Mucosa of stomach (tissue), 1 donor: ENCODE data around the gene KNDC1.
"Not testable (repeated sequence)": the region's sequence is repeated elsewhere in the genome, so short reads cannot be mapped to it uniquely, and the experiment has no call there.

Experiments used
- H3K27me3 ChIP-seq: one replicate; pipeline ENCODE4 v1.7.0; 2013; ENCODE audit warnings: mild to moderate bottlenecking, low read length; ENCODE audit not compliant: control insufficient read depth, insufficient read depth
- H3K36me3 ChIP-seq: one replicate; pipeline ENCODE4 v1.7.0; 2013; ENCODE audit warnings: low read length; ENCODE audit not compliant: control insufficient read depth, insufficient read depth
- H3K4me1 ChIP-seq: one replicate; pipeline ENCODE4 v1.7.0; 2013; ENCODE audit warnings: mild to moderate bottlenecking, low read length; ENCODE audit not compliant: control insufficient read depth, insufficient read depth
- H3K4me3 ChIP-seq: one replicate; pipeline ENCODE4 v1.7.0; 2013; ENCODE audit warnings: low read length
- H3K9ac ChIP-seq: one replicate; pipeline ENCODE4 v1.7.0; 2013; ENCODE audit warnings: mild to moderate bottlenecking, low read length, moderate library complexity
- H3K9me3 ChIP-seq: one replicate; pipeline ENCODE4 v1.7.0; 2013; ENCODE audit warnings: mild to moderate bottlenecking, low read length, moderate library complexity; ENCODE audit not compliant: control insufficient read depth
- donor health status: Pancreatic carcinoma.

The KNDC1 gene

DNA sequence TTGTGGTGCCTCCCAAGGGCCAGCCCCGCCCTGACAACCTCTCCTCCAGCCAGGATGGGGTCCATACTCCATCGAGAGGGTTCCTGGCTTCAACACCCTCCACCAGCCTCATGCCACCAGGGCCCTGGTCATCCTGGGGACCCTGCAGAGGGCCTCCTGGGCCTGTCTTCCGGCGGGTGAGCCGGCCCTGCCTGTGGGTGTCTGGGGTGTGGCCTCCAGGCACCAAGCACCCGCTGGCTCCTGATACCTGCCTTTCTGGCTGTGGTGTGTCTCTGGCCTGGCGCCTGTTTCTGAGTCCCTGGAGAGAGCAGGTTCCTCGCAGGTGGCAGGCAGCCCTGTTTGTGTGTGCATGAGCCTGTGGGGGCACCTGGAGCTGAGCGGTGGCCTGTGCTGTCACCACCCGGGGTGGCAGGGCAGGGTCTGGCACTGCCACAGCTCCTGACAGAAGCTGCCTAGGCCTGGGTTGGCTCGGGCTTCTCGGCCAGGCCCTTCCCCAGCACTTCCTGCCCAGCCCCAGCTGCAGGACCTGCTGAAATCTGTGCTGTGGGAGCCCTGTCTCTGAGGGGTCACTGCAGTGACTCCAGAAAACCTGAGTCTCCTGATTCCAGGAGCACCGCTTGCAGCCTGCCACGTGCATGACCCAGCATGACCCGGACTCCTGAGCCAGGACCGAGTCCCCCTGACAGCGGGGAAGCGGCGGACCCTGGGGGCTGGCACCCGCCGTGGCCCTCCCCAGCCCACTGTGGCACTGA, 98.2 kb downstream of the KNDC1 start:
- Histone ChIP-seq H3K27me3 (no peaks in the 10 kb centered on the region), H3K9me3 (no peaks in the 10 kb centered on the region), H3K4me1 (peaks cover 54% of the 10 kb centered on the region), H3K4me3 (no peak overlapping the region), H3K36me3 (no peaks in the 10 kb centered on the region), H3K9ac (peak overlapping the region; percentile 59)

DNA sequence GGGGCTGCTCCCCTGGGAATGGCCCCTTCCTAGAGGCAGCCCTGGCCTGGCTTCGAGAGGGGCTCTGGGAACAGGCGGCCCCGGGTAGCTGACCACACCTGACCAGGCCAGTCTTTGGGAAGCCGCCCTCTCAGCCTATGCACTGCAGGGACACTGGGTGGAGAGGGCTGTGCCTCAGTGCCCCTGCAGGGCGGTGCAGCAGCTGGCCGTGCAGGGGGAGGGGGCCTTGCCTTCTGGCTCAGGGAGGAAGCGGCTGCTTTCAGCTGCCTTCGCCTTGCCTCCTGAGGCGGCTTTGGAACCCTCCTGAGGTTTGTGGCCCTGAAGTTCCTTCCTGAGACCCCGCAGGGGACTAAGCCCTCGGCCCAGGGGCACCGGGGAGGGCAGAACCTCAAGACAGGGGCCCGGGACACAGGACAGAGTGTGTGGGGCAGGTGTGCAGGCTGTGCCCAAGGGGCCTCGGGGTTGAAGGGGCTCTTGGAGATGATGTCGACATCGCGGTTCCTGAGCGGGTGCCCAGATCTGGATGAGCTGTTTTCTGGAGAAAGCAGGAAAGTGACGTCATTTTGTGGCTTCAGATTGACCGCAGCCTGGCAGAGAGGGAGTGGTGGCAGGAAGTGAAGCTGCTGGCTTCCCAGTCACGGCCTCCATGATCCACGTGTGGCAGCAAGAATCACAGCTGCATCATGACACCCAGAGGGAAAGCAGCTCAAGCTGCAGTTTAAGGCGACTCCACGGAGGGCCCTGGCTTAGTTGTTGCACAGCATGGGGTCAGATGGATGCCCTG, 99.0 kb downstream of the KNDC1 start:
- no peaks in the 10 kb centered on the region for H3K27me3 ChIP-seq
- H3K9ac ChIP-seq = peak overlapping the region; percentile 59
- H3K9me3 ChIP-seq = no peaks in the 10 kb centered on the region
- peaks cover 61% of the 10 kb centered on the region for H3K4me1 ChIP-seq
- H3K36me3 ChIP-seq = no peaks in the 10 kb centered on the region
- H3K4me3 ChIP-seq = no peak overlapping the region

DNA sequence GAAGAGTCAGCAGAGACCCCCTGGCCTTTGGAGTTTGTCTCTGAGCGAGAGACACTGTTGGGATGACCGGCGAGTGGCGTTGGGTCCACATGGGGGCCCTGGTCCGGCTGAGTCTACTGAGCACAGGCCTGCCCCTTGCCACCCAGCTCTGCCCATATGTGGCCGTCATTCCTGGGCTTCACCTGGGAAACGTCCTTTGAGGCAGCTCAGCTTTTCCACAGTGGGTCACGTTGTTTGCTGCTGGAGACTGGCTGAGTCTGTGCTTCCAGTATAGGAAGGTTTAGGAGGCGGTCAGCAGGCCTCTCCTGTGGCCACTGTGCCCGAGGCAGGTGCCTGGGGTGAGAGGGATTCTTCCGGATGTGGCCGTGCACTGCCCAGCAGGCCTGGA, 99.6 kb downstream of the KNDC1 start:
- Histone ChIP-seq H3K36me3 (no peaks in the 10 kb centered on the region), H3K27me3 (no peaks in the 10 kb centered on the region), H3K4me3 (no peak overlapping the region), H3K9ac (no peak overlapping the region), H3K9me3 (no peaks in the 10 kb centered on the region), H3K4me1 (peaks cover 67% of the 10 kb centered on the region)

DNA sequence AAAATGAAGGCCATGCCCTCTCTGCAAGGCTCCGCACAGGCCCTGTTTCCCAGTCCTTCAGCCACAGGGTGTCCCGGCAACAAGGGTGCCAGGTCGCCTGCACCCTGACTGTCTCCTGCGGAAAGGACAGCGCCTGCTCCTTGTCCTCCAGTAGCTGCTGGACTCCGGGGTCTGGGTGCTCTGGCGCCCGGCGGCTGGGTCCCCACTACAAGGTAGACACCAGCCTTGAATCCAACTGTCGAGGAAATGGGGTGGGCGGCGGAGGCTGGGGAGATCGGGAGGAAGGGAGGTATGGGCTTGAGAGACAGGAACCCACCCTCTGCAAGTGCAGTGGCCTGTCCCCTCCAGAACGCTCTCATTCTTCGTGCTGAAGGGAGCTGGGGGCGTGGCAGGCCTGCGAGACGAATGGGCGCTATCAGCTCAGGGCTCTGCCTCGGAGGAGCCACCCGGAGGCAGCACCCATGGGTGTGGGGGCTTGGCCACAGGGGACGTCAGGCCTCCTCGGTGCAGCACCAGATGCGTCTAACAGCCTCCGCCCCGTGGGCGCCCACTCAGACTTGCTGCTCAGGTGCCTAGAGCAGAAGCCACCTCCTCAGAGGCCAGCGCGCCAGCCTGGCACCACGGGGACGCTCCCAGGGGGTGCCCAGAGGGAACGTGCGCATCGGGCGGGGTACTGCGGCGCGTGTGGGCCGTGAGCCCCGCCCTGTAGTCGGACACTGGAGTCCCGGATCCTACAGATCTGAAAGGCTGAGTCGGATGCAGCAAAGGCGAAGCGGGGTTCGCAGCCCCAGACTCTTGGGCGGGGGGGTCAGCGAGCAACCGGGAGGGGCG, 101.1 kb downstream of the KNDC1 start:
- no peaks in the 10 kb centered on the region for H3K9me3 ChIP-seq
- peak overlapping the region; percentile 31 for H3K4me3 ChIP-seq
- H3K9ac ChIP-seq = peak overlapping the region; percentile 77
- H3K4me1 ChIP-seq = peaks cover 69% of the 10 kb centered on the region
- no peaks in the 10 kb centered on the region for H3K27me3 ChIP-seq
- H3K36me3 ChIP-seq = no peaks in the 10 kb centered on the region

DNA sequence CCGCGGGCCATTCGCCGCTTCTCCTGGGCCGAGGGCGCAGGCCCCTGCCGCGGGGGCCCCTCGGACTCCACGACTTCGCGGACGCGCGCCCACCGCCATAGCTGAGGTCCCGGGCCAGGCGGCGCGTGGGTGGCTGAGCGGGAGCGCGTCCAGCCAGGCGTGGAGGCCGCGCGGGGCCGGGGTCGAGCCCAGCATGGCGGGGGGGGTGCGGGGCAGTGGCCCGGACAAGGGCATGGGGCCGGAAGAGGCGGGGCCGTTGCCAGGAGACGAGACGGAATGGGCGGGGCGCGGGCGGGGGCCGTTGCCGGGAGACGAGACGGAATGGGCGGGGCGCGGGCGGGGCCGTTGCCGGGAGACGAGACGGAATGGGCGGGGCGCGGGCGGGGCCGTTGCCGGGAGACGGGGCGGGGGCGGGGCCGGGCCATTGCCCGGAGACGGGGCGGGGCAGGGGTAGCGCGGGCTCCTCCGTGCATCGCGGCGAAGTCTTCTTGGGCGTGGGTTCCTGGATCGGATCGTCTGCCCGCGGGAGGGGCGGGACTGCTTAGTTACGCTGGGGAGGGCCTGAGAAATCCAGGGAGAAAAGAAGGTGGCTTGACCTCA, 101.8 kb downstream of the KNDC1 start:
- Histone ChIP-seq H3K4me1 (peaks cover 69% of the 10 kb centered on the region), H3K27me3 (no peaks in the 10 kb centered on the region), H3K4me3 (no peak overlapping the region), H3K9ac (peak overlapping the region; percentile 77), H3K9me3 (no peaks in the 10 kb centered on the region), H3K36me3 (no peaks in the 10 kb centered on the region)

DNA sequence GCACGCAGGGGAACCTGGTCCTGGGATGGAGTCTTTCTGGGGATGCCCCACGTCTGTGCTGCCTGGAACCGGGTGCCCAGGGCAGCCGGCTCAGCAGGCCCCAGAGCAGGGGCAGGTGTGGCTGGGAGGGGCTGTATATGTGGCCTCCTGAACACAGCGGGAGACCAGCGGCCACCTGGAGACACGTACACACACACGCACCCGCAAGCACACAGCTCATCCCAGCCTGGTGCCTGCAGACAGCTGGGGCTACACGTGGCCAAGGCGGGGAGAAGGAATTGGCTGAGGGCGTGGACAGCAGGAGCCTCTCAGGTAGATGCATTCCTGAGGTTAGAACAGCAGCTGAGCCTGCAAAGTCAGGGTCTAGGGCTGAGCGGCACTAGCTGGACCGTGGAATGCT, 102.7 kb downstream of the KNDC1 start:
- H3K4me3 ChIP-seq = no peak overlapping the region
- no peak overlapping the region for H3K9ac ChIP-seq
- H3K4me1 ChIP-seq = peaks cover 62% of the 10 kb centered on the region
- H3K27me3 ChIP-seq = no peaks in the 10 kb centered on the region
- no peaks in the 10 kb centered on the region for H3K9me3 ChIP-seq
- H3K36me3 ChIP-seq = no peaks in the 10 kb centered on the region

DNA sequence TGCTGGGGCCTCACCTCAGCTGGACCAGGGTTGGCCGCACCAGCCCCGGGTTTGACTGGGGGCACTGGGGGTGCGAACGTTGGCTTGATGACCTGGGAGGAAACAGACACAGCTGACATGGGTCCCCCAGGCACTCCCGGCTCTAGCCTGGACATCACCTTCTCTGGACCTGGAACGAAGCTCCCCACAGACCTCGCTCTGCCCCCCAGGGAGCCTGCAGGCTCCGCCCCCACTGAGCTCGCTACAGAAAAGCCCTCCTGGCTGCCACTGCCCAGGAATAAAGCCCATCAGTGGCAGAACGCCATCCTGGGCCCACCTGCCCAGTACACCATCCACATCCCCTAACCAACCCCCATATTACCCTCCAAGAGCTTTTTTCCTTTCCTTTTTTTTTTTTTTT, 103.7 kb downstream of the KNDC1 start:
- Histone ChIP-seq H3K4me1 (peaks cover 52% of the 10 kb centered on the region), H3K36me3 (no peaks in the 10 kb centered on the region), H3K4me3 (no peak overlapping the region), H3K9me3 (no peaks in the 10 kb centered on the region), H3K9ac (no peak overlapping the region), H3K27me3 (no peaks in the 10 kb centered on the region)

DNA sequence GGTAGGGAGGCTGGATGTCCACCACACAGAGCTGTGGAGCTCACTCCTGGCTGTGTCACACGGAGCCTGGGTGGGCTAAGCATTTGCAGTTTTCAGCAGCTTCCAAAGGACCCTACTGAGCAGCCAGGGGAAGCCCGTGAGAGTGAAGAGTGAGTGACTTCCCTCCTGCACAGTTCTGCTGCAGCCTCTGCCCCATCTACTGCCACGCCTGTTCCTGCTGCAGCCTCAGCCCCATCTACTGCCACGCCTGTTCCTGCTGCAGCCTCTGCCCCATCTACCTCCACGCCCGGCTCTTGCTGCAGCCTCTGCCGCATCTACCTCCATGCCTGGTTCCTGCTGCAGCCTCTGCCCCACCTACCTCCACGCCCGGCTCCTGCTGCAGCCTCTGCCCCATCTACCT, 104.4 kb downstream of the KNDC1 start:
- no peak overlapping the region for H3K9ac ChIP-seq

DNA sequence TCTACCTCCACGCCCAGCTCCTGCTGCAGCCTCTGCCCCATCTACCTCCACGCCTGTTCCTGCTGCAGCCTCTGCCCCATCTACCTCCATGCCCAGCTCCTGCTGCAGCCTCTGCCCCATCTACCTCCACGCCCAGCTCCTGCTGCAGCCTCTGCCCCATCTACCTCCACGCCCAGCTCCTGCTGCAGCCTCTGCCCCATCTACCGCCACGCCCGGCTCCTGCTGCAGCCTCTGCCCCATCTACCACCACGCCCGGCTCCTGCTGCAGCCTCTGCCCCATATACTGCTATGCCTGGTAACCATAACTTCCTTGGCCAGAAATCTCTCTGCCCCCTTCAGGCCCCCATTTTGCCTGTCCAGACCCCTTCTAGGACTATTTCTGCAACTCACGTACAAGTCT, 105.0 kb downstream of the KNDC1 start:
- not testable (repeated sequence) for H3K36me3 ChIP-seq, H3K4me3 ChIP-seq, H3K9ac ChIP-seq, H3K9me3 ChIP-seq, H3K27me3 ChIP-seq
- peaks cover 38% of the 10 kb centered on the region for H3K4me1 ChIP-seq

More for the DNA sequence above, 104.4 kb downstream of the KNDC1 start:
- Histone ChIP-seq H3K9me3 (no peaks in the 10 kb centered on the region), H3K27me3 (no peaks in the 10 kb centered on the region), H3K36me3 (no peaks in the 10 kb centered on the region), H3K4me3 (no peak overlapping the region), H3K4me1 (peaks cover 44% of the 10 kb centered on the region)

DNA sequence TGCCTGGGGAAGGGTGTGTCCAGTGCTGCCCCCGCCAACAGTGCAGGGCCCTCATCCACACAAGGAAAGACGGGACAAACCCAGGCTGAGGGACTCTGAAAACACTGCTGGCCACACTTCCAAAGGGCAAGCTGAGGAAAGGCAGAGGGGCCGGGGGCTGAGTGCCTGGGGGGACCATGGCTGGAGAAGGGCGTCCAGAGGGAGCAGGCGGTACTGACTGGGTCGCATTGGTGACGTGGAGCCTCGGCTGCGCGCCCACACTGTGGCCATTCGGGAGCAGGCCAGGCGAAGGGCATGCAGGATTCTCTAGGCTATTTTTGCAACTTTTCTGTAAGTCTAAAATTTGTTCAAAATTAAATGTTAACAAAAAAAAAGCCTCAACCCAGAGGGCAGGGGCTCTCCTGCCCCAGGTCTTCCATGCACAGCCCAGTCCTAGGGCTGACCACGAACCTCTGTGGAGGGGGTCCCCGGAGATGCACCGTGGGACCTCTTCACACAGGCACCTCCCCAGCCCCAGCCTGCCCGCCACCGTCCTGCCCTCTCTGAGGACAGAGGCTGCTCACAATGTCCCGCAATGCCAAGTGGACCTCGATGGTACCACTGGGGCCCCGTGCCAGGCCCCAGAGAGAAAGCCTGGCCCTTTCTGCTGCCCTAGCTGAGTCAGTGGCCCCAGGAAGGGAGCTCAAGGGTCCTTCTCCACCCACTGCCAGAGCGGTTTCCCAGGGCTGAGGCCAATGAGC, 106.2 kb downstream of the KNDC1 start:
- Histone ChIP-seq H3K9ac (no peak overlapping the region), H3K4me3 (no peak overlapping the region), H3K36me3 (no peaks in the 10 kb centered on the region), H3K27me3 (no peaks in the 10 kb centered on the region), H3K9me3 (no peaks in the 10 kb centered on the region), H3K4me1 (peaks cover 29% of the 10 kb centered on the region)

DNA sequence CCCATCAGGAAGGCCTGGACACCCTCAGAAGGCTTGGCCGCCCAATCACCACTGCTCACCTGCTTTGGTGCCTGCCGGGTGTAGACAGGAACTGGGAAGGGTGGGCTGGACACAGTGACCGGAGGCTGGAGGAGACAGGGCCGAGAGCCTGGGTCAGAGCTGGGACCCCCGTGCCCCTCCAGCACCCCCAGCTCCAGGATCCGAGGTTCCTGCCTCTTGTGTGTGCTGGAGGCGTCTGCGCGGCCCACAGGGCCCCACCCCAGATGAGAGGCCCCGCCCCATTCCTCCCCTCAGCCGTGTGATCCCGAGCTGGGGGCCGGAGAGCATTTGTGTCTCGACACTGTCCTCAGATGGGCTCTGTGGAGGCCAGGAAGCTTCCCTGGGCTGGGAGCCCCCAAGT, 107.3 kb downstream of the KNDC1 start:
- no peaks in the 10 kb centered on the region for H3K9me3 ChIP-seq
- H3K27me3 ChIP-seq = no peaks in the 10 kb centered on the region
- H3K4me1 ChIP-seq = peaks cover 25% of the 10 kb centered on the region
- H3K4me3 ChIP-seq = no peak overlapping the region
- no peaks in the 10 kb centered on the region for H3K36me3 ChIP-seq
- H3K9ac ChIP-seq = no peak overlapping the region
